SW 1271 (cell line): ENCODE data around the gene DYNC1LI1.
A peak's percentile ranks its signal among the peaks of the same experiment; 100 is the strongest.
"Not testable (repeated sequence)": the region's sequence is repeated elsewhere in the genome, so short reads cannot be mapped to it uniquely, and the experiment has no call there.

ENCODE experiments used
- DNase-seq, 2 experiments: peaks; one replicate each; lab custom pipeline; 2025; lab: John Stamatoyannopoulos, UW

The DYNC1LI1 gene

DNA sequence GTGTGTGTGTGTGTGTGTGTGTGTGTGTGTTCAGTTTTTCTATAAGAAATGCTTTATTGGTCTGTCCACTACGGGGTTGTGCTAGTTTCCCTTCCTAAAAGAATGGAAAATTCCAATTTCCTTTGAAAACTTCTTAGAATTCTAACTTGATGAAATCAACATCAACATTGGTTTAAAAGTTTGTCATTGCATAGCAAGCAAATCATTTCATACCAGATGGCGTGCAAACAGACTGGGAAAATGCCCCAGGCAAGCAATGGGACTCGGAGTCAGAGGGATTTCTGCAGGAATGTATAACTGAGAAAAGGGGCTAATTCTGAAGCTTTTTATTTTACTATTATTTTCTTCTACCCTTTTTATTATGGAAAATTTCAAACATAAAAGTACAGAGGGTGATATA is 13.1 kb upstream of the DYNC1LI1 start:
- DNase-seq = no peak

DNA sequence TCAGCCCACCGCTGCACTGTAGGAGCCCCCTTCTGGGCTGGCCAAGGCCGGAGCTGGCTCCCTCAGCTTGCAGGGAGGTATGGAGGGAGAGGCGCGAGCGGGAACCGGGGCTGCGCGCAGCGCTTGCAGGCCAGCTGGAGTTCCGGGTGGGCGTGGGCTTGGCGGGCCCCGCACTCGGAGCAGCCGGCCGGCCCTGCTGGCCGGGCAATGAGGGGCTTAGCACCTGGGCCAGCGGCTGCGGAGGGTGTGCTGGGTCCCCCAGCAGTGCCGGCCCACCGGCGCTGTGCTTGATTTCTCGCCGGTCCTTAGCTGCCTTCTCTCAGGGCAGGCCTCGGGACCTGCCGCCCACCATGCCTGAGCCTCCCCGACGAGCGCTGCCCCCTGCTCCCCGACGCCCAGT is 8.0 kb upstream of the DYNC1LI1 start:
- DNase-seq = not testable (repeated sequence)

DNA sequence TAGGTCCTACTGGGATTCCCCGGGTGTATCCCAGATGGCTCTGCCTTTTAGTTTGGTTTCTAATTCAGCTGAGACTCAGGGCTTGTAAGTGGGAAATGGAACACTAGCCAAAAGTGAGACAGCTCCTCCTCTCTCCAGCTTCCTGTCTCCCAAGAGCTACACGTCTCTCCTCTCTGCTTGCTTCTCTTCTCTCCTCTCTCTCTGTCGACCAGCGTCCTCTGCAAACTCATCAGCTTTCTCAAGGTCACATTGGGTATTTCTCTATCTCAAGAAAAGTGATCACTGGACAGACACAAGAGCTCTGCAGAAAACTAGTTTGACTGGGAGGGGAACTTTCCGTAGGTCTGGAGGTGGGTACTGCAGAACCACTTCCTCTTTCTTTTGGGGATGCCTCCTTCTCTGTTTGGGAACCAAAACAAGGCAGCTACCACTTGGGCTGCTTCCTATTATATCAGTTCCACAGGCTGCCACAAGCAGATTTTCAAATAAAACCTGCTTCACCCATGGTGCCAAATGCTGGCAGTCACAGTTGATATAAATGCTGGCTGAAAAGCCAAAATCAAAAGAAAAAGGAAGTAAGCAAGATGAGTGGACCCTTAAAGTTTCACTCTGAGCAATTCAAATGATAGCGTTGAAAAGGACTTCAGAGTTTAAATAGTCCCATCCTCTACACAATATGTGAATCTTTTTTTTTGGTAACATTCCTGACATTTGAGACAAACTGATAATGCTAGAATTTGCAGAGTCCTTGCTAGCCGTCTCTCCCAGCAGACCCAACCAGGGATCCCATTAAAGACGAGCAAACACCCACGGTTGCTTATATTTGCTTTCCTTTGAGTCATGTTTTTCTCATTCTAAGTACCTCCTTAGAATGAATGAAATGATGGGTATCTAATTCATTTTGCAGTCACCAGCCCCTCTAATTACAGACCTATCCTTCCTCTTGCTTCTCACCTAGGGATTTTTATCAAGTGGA is 7.2 kb upstream of the DYNC1LI1 start:
- DNase-seq = no peak

DNA sequence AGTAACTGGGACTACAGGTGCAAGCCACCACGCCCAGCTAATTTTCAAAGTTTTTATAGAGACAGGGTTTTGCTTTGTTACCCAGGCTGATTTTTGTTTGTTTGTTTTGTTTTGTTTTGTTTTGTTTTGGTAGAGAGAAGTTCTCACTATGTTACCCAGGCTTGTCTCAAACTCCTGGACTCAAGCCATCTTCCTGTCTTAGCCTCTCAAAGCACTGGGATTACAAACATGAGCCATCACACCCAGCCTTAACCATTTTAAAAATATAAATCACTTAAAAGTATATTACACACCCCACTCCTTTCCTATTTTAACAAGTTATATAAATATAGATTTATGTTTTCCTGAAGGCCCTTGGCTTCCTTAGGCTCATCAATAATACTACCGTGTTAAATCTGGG is 6.5 kb upstream of the DYNC1LI1 start:
- DNase-seq = no peak

DNA sequence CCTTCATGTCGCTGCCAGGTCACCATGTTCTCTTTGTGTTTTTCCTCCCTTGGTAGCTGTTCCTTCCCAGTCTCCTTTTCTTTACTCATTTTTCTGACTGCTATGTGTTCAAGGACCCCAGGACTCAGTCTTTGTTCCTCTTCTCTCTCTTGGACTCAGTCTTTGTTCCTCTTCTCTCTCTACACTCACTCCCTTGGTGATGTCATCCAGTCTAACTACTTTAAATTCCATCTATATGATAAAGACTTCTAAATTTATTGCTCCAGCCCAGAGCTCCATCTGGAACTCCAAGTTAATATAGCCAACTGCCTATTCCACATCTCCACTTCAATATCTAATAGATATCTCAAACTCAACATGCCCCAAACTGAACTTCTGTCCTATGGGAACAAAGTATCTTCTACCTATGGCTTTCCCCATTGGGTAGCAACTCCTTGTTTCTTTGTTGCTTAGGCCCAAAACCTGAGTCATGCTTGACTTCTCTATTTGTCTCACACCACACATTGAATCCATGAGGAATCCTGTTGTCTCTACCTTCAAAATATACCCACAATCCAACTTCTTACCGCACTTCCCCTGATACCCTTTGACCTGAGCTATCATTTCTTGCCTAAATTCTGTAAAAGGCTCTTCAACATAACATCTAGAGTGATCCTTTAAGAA is 4.9 kb upstream of the DYNC1LI1 start:
- DNase-seq = no peak

DNA sequence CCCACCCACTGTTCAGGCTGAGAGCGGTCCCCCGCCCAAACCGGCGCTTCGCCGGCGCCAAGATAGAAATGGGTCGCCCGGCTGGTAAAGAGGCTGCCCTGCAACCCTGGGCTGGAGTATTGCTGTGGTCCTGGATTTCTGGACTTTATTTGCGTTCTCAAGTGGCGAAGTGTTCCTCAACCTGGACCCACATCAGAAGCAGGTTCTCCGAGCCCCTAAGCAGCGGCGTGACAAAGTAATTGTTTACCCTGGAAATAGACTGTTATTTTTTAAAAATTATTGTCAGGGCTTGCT is 481 bp upstream of the DYNC1LI1 start:
- peak in 1 of 2 experiments; percentile 78 for DNase-seq

DNA sequence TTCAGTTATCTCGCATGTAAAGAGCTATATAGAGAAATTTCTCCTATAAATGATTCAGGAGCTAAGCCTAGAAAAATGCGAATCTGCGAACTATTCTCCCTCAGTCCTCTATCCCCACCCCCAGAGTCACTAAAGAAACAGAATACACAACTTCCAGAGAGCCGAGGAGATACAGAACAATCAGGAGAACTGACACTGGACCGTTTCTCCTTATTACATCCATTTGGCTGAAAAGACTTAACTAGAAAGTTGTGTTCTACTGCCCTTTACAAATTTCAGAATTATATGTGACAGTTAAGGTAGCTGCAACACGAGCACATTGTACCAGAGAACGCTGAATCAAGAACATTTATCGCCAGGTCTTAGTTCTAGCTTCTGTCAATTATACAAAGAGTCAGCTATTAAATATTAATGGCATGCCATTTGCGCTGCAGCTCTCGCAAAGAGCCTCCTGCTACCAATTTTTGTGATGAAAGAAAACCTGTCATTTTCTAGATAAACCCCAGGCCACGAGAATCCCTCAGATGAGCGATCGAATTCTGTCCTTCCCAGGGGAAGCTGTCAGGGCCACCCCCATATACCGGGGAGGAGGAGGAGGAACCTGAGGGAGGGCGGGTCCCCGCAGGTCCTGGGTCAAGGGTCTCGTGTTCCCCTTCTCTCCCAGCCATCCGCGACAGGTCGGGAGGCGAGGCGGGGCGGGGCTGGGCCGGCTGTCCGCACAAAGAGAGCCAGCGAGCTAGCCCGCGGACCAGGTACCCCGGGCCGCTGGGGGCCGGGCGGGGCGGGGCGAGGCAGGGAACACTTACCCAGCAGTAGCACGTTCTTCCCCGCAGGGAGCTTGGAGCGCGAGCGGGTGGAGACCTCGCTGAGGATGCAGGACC is 878 bp downstream of the DYNC1LI1 start:
- DNase-seq = peak; percentile 13 to 66

DNA sequence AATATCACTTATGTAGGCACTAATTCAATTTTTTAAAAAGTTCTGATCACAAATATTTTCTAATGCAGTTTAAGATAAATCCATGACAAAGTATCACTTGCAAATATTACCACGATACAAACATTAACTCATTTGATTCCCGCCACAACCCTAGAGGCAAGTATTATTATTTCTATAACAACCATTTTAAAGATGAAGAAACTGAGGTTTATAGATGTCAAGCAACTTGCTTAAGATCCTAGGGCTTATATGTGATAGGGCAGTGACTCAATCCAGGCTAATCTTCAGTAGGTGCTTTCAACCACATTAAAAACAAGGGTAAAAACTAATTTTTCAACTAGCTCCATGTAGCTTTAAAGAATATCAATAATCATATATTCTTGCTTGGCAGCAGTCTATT is 1.7 kb downstream of the DYNC1LI1 start:
- no peak for DNase-seq

DNA sequence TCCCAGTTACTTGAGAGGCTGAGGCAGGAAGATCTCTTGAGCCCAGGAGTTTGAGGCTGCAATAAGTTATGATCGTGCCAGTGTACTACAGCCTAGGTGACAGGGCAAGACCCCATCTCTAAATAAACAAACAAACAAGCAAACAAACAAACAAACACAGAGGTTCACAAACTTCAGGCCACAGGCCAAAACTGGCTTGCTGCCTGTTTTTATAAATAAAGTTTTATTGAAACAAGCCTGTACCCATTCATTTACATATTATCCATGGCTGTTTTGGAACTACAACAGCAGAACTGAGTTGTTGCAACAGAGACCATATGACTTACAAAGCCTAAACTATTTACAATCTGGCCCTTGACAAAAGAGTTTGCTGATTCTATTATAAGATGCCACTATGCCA is 6.5 kb downstream of the DYNC1LI1 start:
- no peak for DNase-seq

DNA sequence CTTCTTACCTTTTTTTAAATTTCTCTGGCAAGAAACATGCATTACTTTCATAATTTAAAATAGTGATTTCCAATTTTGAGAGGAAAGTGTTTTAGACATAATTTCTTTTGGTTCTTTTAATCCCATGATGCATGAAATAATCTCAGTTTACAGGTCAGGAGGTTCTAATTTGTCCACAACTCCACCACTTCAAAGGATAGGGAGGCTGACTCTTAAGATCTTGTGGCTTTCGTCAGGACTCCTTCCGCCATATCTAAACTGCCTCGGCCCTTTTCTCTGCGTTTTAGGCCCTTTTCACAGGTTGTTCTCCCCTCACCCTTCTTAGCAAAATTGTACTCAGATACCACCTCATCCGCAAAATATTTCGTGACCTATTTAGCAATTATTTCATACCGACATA is 8.0 kb downstream of the DYNC1LI1 start:
- DNase-seq = no peak

DNA sequence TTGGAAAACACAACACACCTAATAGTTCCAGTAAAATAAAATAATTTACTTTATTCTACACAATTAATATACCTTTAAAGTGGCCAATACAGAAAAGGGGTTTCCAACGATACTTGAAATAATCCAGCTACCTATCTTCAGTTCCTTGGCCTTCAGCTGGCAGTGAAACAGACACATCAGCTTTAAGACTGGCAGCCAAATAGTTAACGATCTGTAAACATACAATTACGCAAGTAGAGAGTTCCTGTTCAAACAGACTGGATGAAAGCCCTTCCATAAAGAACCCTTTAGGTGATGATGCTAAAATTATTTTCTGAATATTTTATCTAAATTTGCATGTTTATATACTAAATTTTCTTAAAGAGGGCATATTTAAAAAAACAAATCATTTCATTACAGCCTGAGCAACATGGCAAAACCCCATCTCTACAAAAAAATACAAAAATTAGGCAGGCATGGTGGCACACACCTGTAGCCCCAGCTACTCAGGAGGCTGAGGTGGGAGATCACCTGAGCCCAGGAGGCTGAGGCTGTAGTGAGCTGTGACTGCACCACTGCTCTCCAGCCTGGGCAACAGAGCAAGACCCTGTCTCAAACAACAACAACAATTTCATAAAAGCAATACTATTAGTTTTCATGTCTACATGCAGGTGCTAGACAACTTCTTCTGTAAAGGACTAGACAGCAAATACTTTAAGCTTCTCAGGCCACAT is 12.9 kb downstream of the DYNC1LI1 start:
- no peak for DNase-seq

DNA sequence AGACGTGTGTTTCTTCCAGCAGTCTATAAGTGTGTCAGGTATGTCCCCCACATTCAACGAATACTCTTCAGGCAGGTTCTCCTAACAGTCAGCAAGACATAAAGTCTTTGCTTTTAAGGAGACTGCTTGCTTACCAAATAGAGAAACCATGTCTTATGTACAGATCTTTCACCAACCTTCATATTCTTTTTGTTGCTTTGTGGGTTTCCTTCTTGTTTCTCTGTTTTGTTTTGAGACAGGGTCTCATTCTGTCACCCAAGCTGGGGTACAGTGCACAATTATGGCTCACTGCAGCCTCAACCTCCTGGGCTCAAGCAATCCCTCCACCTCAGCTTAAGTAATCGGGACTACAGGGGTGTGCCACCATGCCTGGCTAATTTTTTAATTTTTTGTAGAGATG is 14.3 kb downstream of the DYNC1LI1 start:
- no peak for DNase-seq

DNA sequence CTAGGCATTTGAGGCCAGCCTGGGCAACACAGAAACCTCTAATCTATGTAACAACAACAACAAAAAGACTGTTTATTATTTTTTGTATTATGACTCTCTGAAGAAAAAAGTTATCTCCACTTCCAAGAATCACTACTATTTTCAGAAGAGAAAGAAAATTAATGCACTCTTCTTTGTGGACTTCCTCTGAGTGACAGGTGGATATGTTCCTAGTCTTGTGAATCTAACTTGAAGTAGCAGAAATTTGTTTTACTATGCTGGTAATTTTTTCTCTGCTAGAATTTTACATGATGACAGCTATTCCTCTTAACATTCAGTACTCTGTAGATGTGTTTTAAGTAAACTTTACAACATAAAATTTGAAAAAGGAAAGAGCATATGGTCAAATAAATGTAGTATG is 16.7 kb downstream of the DYNC1LI1 start:
- no peak for DNase-seq

DNA sequence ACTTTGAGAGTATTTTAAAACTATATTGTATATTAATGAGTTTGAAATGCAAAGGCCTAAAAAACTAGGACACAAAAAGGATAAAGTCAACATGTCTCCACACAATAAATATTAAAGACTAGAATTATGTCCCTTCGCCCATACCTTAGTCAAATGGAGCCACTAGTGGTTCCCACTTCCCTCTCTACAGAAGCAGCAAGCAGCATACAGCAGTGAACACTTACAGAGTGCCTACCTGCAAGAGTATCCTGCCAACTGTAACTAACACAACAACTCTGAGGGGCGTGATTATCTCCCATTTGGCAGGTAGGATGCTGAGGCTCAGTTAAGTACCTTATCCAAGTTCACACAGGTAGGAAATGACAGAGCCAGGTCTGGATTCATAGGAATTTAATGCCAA is 17.2 kb downstream of the DYNC1LI1 start:
- DNase-seq = no peak

DNA sequence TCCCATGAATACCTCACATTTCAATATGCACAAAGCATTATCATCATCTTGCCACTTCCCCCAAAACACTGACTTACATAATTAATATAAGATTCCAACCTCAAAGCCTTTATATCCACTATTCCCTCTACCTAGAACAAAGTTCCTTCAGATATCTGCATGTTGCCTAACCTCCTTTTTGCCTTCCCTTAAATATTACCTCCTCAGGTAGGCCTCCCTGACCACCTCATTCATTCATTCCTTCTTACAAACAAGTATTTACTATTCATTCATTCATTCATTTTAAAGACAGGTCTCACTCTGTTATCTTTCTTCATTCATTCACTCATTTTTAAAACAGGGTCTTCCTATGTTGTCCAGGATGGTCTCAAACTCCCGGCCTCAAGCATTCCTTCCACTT is 18.6 kb downstream of the DYNC1LI1 start:
- no peak for DNase-seq

DNA sequence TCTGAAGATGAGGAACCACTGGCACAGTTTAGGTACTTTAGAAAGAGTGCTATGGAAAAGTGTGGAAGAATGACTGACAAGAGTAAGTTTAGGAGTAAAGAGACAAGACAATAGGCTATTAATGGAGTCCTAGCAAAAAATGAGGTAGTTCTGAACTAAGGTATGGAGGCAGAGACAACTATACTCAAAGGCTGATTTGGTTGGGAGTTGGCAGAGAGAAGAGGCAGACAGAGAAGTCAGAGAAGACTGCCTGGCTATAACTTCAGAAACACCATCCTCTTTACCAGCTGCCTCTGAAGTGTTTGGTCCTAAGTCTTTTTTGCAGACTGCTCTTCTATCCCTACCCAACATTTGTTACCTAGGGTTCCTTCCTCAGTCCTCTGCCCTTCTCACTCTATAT is 19.2 kb downstream of the DYNC1LI1 start:
- no peak for DNase-seq

DNA sequence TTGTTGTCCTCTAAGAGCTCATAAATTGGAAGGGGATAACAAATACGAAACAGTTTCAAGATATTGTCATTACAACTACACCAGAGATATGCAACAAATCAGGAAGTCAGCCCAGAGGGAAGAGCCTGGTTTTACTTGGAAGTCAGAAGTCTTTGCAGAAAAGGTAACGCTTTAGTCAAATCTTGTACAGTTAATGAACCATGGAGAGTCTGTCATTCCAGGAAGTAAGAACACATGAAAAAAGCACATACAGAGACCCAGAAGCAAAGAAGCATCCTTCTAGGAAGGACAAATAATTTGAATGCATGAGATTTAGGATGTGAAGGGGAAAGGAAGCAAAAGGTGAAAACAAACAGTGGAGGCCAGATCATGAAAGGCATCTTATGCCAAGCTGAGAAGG is 19.6 kb downstream of the DYNC1LI1 start:
- DNase-seq = no peak

DNA sequence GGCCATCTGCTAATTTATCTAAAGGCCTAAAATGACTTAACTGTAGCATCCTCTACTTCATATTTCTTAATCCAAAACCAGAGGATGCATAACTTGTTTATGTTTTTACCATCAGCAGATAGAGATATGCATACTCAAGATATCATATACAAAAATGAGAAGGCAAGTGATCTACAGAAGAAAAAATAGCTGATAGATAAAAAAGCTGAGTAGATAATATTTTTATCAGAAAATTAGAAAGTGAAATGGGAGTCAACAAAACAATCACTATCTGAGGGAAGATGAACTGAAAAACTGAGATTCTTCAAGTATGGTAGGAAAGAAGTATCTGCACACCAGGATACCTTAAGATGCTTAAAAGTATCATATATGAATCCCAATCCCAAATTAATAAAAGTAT is 25.4 kb downstream of the DYNC1LI1 start:
- no peak for DNase-seq

DNA sequence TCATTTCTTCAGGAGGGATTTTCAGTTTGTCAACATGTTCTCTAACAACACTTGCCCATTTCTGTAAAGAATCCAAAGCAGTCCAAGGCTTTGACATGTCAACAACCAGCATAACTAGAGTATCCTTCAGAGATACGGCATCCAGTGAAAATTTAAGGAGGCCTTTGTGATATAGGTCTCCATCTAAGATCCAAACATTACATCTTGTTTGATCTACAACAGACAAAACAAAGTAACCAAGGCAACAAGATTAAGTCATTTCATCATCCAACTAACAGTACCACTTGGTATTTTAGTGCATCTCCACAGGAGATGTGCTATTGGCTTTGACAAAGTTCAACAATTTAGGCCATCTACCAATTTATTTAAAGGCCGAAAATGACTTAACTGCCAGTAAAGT is 25.8 kb downstream of the DYNC1LI1 start:
- no peak for DNase-seq

DNA sequence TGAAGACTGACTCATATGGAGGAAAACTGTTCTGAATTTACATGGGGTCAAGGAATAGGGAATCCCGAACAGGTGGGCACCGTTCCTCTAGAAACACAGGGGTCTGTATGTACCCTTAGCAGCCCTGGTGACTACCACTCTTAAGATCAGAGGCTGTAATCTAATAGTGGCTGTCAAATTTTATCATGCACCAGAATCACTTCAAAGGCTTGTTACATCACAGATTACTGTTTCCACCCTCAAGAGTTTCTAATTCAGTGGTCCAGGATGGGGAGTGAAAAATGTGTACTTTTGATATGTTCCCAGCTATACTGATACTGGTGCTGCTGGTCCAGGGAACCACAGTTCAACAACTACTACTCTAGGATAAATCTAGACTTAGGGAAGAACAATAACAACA is 27.9 kb downstream of the DYNC1LI1 start:
- no peak for DNase-seq

DNA sequence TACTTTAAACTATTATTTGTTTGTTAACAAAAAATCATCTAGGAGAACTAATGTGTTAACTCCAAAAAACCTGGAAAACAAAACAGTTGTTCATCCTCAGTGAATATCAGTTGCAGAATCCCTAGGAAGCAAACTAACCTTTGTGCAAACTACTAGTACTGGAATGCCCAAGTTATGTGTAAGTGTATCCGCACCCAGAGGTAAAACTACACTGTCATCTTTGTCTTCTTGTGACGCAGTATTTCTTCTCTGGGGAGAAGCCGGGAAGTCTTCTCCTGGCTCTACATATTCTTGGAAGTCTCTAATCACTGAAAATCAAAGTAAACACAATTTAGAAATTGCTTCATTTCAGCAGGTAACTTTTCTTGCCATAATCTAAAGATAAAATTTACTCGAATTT is 29.8 kb downstream of the DYNC1LI1 start:
- no peak for DNase-seq

DNA sequence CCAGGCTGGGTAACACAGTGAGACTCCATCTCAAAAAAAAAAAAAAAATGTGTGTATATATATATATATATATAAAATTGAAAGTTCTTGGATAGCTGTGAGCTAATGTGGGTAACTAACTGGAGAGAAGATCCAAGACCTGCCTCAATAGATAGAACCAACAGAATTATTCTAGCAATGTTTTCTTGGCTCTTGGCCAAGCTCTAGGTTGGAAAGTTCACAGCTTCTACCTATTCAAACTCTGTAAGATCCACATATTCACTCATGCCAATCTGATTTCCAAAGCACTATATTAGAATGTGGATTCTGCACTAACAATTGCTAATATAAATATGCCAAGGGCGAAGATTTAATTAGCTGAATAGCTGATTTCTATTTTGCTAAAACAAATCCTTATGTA is 38.2 kb downstream of the DYNC1LI1 start:
- no peak for DNase-seq
